Osteocyte (in vitro differentiated cells): ENCODE results near the gene XIRP1. TPM values are rescaled to one million over a fixed set of nuclear protein-coding genes. Genes with fewer than 3 reads are reported as not detected.

Experiments used
- DNase-seq: peaks from one replicate; pipeline ENCODE4 v3.0.0; 2021; ENCODE audit warnings: mixed read lengths; ENCODE audit not compliant: unreplicated experiment; ENCODE audit errors: extremely low spot score
- H3K27ac Mint-ChIP-seq: one replicate; pipeline ENCODE4 v1.8.0; 2021; ENCODE audit warnings: mild to moderate bottlenecking, mixed read lengths; ENCODE audit not compliant: unreplicated experiment
- H3K27me3 Mint-ChIP-seq: one replicate; pipeline ENCODE4 v1.8.0; 2021; ENCODE audit warnings: mixed read lengths; ENCODE audit not compliant: unreplicated experiment
- H3K36me3 Mint-ChIP-seq: one replicate; pipeline ENCODE4 v1.8.0; 2021; ENCODE audit warnings: mixed read lengths; ENCODE audit not compliant: unreplicated experiment
- H3K4me1 Mint-ChIP-seq: one replicate; pipeline ENCODE4 v1.8.0; 2021; ENCODE audit warnings: mixed read lengths; ENCODE audit not compliant: unreplicated experiment
- H3K4me3 Mint-ChIP-seq: one replicate; pipeline ENCODE4 v1.8.0; 2021; ENCODE audit warnings: mild to moderate bottlenecking, moderate library complexity, mixed read lengths; ENCODE audit not compliant: unreplicated experiment
- H3K9me3 Mint-ChIP-seq: one replicate; pipeline ENCODE4 v1.8.0; 2021; ENCODE audit warnings: mixed read lengths; ENCODE audit not compliant: unreplicated experiment
- CTCF ChIP-seq: fragments of 200-600 bp; sonication (generic); IDR thresholded peaks from 2 replicates; pipeline ENCODE4 v1.5.0; 2021; ENCODE audit warnings: antibody characterized with exemption, mild to moderate bottlenecking, moderate library complexity
- total RNA-seq: library from RNA; stranded (reverse); gene quantifications from 2 replicates; pipeline ENCODE4 v1.2.1, GENCODE V29; 2021

Gene XIRP1
- total RNA-seq, 1 donor from 2014 or later = not detected

- no peak for TF ChIP-seq CTCF
- Mint-ChIP-seq H3K36me3 (no peaks in the 10 kb centered on the region), H3K27me3 (peaks cover 12% of the 10 kb centered on the region), H3K4me3 (peak overlapping the region; percentile 62), H3K4me1 (peaks cover 37% of the 10 kb centered on the region), H3K27ac (peak overlapping the region; percentile 62), H3K9me3 (no peaks in the 10 kb centered on the region)
- no peak for DNase-seq
These were observed 37.9 kb downstream of the XIRP1 start for GRCh38 chr3:39154280-39155021.

- Mint-ChIP-seq H3K27ac (peak overlapping the region; percentile 62), H3K4me3 (peak overlapping the region; percentile 62), H3K4me1 (peaks cover 42% of the 10 kb centered on the region), H3K27me3 (peaks cover 6% of the 10 kb centered on the region), H3K9me3 (no peaks in the 10 kb centered on the region), H3K36me3 (no peaks in the 10 kb centered on the region)
- TF ChIP-seq CTCF = no peak
- DNase-seq = no peak
These were observed 38.5 kb downstream of the XIRP1 start for GRCh38 chr3:39153977-39154279.

DNA sequence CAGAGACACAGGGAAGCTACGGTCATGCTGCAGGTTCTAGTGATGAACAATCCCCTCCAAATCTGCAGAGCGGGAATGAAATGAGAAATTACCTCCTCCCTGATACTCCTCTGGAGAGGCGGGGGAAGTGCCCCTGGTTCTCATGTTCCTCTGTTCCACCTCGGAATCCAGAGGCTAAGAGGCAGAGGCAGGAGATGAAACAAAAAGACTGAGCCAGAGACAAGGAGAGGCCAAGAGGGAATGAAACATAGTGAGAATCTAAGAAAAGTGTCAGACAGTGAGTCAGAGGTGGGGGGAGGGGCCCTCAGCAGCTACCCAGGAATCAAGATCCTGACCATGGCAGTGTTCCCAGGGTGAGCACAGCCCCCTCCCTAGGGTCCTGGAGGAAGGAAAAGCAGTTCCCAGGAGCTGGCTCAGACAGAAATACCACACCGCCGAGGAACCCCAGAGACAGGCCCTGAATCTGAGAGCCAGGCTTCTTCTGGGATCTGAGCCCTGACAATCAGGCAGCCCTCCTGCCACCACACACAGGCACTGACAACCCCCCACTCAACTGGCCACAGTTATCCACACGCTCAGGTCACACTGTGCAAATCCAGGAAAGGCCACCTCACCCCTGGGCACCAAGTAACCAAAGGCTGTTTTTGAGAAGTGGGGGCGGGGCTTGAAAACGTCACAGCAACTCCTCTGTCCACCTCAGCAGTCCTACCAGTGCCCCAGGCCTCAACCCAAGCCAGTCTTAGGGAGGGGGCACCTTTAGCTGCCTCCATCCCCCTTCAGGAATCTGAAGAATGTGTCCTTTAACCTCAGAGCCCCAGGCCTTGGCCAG is 41.4 kb downstream of the XIRP1 start:
- Mint-ChIP-seq H3K4me1 (peaks cover 71% of the 10 kb centered on the region), H3K4me3 (peak overlapping the region; percentile 97), H3K9me3 (no peaks in the 10 kb centered on the region), H3K36me3 (peaks cover under 1% of the 10 kb centered on the region), H3K27me3 (no peaks in the 10 kb centered on the region), H3K27ac (peak overlapping the region; percentile 99)
- TF ChIP-seq CTCF = no peak
- DNase-seq = peak; percentile 95

DNA sequence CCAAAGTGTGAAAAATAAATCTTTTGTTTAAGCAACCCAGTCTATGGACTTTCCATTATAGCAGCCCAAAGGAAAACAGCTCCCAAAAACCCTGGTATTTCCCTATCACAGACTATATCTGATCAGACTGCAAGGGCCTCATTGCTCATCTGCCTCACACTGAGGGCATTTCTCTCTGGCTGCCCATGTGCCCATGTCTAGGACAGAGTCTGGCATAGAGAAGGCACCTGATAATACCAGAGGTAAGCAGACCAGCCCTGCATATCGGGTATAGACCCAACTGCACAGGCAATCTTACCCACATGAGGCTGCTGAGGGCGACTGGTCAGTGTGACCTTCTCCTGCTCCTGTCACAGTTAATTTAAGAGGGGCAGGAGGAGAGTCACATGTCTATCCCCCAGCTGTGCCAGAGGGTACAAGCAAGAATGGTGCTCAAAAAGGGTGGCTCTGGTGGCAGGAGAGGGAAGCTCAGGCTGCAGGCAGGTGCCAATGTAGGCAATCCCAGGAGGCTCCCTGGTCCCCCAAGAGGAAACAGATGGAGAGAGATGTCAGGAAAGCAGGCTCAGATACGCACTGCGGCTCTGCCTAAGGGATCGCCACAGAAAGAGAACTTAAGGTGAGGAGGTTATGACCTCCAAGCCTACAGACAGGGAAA is 42.1 kb downstream of the XIRP1 start:
- H3K27ac Mint-ChIP-seq = peak overlapping the region; percentile 99
- H3K27me3 Mint-ChIP-seq = no peaks in the 10 kb centered on the region
- peak; percentile 23 for TF ChIP-seq CTCF
- H3K4me1 Mint-ChIP-seq = peaks cover 78% of the 10 kb centered on the region
- H3K9me3 Mint-ChIP-seq = no peaks in the 10 kb centered on the region
- peak overlapping the region; percentile 97 for H3K4me3 Mint-ChIP-seq
- peaks cover 4% of the 10 kb centered on the region for H3K36me3 Mint-ChIP-seq
- DNase-seq = no peak
